HS-5 (cell line): ENCODE measurements around the gene C12orf75.
"Not testable (repeated sequence)": the region's sequence is repeated elsewhere in the genome, so short reads cannot be mapped to it uniquely, and the experiment has no call there.

Source experiments
- DNase-seq: peaks from one replicate; pipeline ENCODE4 v3.0.0-alpha.2; 2012; ENCODE audit warnings: low read depth

Gene C12orf75

GRCh38 chr12:105336411-105336810 is 5.9 kb downstream of the C12orf75 start:
- DNase-seq: no peak

- DNase-seq: no peak
These were observed 6.9 kb downstream of the C12orf75 start for GRCh38 chr12:105337391-105337790.

- DNase-seq: no peak
These were observed 8.5 kb downstream of the C12orf75 start for GRCh38 chr12:105338966-105339365.

- no peak for DNase-seq
These were observed 10.5 kb downstream of the C12orf75 start for GRCh38 chr12:105341010-105341409.

GRCh38 chr12:105341620-105342019 is 11.1 kb downstream of the C12orf75 start:
- not testable (repeated sequence) for DNase-seq

- no peak for DNase-seq
These were observed 12.0 kb downstream of the C12orf75 start for GRCh38 chr12:105342464-105342863.

- DNase-seq: no peak
These were observed 13.3 kb downstream of the C12orf75 start for GRCh38 chr12:105343836-105344235.

- DNase-seq: no peak
These were observed 17.0 kb downstream of the C12orf75 start for GRCh38 chr12:105347499-105347898.

- no peak for DNase-seq
These were observed 17.7 kb downstream of the C12orf75 start for GRCh38 chr12:105348142-105348541.

- DNase-seq: no peak
These were observed 18.1 kb downstream of the C12orf75 start for GRCh38 chr12:105348561-105348960.

GRCh38 chr12:105349138-105349537 is 18.6 kb downstream of the C12orf75 start:
- DNase-seq: no peak

GRCh38 chr12:105351523-105351922 is 21.0 kb downstream of the C12orf75 start:
- DNase-seq: no peak

- DNase-seq: no peak
These were observed 21.6 kb downstream of the C12orf75 start for GRCh38 chr12:105352052-105352451.

GRCh38 chr12:105352940-105353635 is 22.6 kb downstream of the C12orf75 start:
- no peak for DNase-seq

GRCh38 chr12:105355752-105356151 is 25.3 kb downstream of the C12orf75 start:
- no peak for DNase-seq

GRCh38 chr12:105357162-105357691 is 26.7 kb downstream of the C12orf75 start:
- DNase-seq: no peak

- DNase-seq: no peak
These were observed 28.3 kb downstream of the C12orf75 start for GRCh38 chr12:105358789-105359188.

- no peak for DNase-seq
These were observed 29.4 kb downstream of the C12orf75 start for GRCh38 chr12:105359856-105360255.

GRCh38 chr12:105363890-105364289 is 33.4 kb downstream of the C12orf75 start:
- DNase-seq: no peak

GRCh38 chr12:105365231-105365630 is 34.7 kb downstream of the C12orf75 start:
- no peak for DNase-seq

GRCh38 chr12:105368047-105368646 is 37.7 kb downstream of the C12orf75 start:
- no peak for DNase-seq

GRCh38 chr12:105369014-105369413 is 38.5 kb downstream of the C12orf75 start:
- peak; percentile 22 for DNase-seq

GRCh38 chr12:105374303-105374702 is 43.8 kb downstream of the C12orf75 start:
- no peak for DNase-seq

- DNase-seq: no peak
These were observed 46.6 kb downstream of the C12orf75 start for GRCh38 chr12:105377077-105377476.
